GM23248 (cell line): ENCODE results near the gene OXA1L. TPM values are rescaled to one million over a fixed set of nuclear protein-coding genes. Genes with fewer than 3 reads are reported as not detected.

Source experiments
- DNase-seq: peaks from one replicate; pipeline ENCODE4 v3.0.0-alpha.2; 2015
- H2AFZ ChIP-seq: fragments of 200-600 bp; sonication (generic); 2 replicates; pipeline ENCODE4 v1.6.1; 2016; ENCODE audit warnings: antibody characterized with exemption
- H3F3A ChIP-seq: fragments of 200-600 bp; sonication (generic); 2 replicates; pipeline ENCODE4 v1.6.1; 2016; ENCODE audit warnings: mild to moderate bottlenecking, antibody characterized with exemption, mixed run types; ENCODE audit not compliant: insufficient read depth
- H3K27ac ChIP-seq: fragments of 200-600 bp; sonication (generic); 2 replicates; pipeline ENCODE4 v1.5.1; 2016; ENCODE audit warnings: mild to moderate bottlenecking
- H3K27me3 ChIP-seq: fragments of 200-600 bp; sonication (generic); replicated peaks from 2 replicates; pipeline ENCODE4 v1.6.1; 2016; ENCODE audit warnings: mild to moderate bottlenecking; ENCODE audit not compliant: insufficient read depth
- H3K36me3 ChIP-seq: fragments of 200-600 bp; sonication (generic); 2 replicates; pipeline ENCODE4 v1.6.1; 2016; ENCODE audit warnings: low read depth, mild to moderate bottlenecking
- H3K4me1 ChIP-seq: fragments of 200-600 bp; sonication (generic); 2 replicates; pipeline ENCODE4 v1.6.1; 2016; ENCODE audit warnings: mild to moderate bottlenecking; ENCODE audit not compliant: insufficient read depth
- H3K4me2 ChIP-seq: fragments of 200-600 bp; sonication (generic); one replicate; pipeline ENCODE4 v1.6.1; 2016; ENCODE audit warnings: mild to moderate bottlenecking; ENCODE audit not compliant: unreplicated experiment
- H3K4me3 ChIP-seq: fragments of 200-600 bp; sonication (generic); 2 replicates; pipeline ENCODE4 v1.5.1; 2016; ENCODE audit warnings: mild to moderate bottlenecking
- H3K79me2 ChIP-seq: fragments of 200-600 bp; sonication (generic); 2 replicates; pipeline ENCODE4 v1.6.1; 2016; ENCODE audit warnings: mild to moderate bottlenecking; ENCODE audit not compliant: insufficient read depth
- H3K9ac ChIP-seq: fragments of 200-600 bp; sonication (generic); 2 replicates; pipeline ENCODE4 v1.6.1; 2016; ENCODE audit warnings: mild to moderate bottlenecking
- H3K9me2 ChIP-seq: fragments of 200-600 bp; sonication (generic); 2 replicates; pipeline ENCODE4 v1.6.1; 2016; ENCODE audit warnings: mixed run types, mild to moderate bottlenecking, moderate library complexity; ENCODE audit not compliant: insufficient read depth
- H3K9me3 ChIP-seq: fragments of 200-600 bp; sonication (generic); one replicate; pipeline ENCODE4 v1.6.1; 2017; ENCODE audit warnings: low read depth
- H4K20me1 ChIP-seq: fragments of 200-600 bp; sonication (generic); 2 replicates; pipeline ENCODE4 v1.6.0; 2016; ENCODE audit not compliant: insufficient read depth
- EZH2 ChIP-seq: fragments of 200-600 bp; sonication (generic); IDR thresholded peaks from 2 replicates; pipeline ENCODE4 v1.6.1; 2018; ENCODE audit warnings: antibody characterized with exemption, mild to moderate bottlenecking; ENCODE audit not compliant: insufficient read depth, poor library complexity, severe bottlenecking
- EZH2phosphoT487 ChIP-seq: fragments of 200-600 bp; sonication (generic); IDR thresholded peaks from 2 replicates; pipeline ENCODE4 v1.6.1; 2018; ENCODE audit warnings: antibody characterized with exemption, moderate library complexity, mild to moderate bottlenecking, low read depth; ENCODE audit not compliant: insufficient read depth
- WGBS, 2 experiments: methylation state at CpG; one replicate each; pipeline ENCODE4 v1.1.6; 2015 to 2017; ENCODE audit warnings: low lambda C conversion rate in 2 of 2, low coverage in 1 of 2; ENCODE audit errors: missing lambda C conversion rate in 2 of 2; 5-methylcytosine and 5-hydroxymethylcytosine counted together
- in situ Hi-C: fragments of 300-500 bp; cut with MboI; formaldehyde crosslinking; loops from 2 replicates; pipeline ENCODE4 v1.15.0; 2020
- polyA plus RNA-seq: library from polyadenylated mRNA; unstranded; fragments of >200 nt; fragmentation: Nextera tagmentation; extraction: Ambion mirVana; gene quantifications from 2 replicates; pipeline ENCODE4 v1.2.1, GENCODE V29; 2016
- total RNA-seq: library from RNA; depleted of rRNA; stranded (reverse); fragments of >200 nt; shearing (Covaris generic); gene quantifications from 2 replicates; pipeline ENCODE4 v1.2.3, GENCODE V29; 2014

OXA1L gene
- total and polyA plus RNA-seq, 2 experiments from 2014 or later = 48.1 to 78.6 TPM

DNA sequence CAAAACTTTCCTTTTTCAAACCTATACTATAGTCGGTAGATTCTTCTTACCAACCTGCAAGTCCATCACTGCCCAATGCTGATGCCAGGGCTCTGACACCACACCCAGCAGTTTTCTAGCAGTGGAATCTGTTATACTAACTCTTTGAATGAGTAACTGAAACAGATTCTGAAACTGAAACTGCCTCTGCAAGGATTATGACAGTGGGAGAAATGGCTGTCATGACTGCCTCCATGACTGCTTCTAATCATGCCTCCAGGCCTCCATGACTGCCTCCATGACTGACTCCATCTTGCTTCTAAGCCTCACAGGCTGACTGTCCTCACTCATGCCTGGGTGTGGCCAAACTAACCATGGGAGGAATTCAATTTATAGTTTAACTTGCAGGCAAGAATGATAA lies 29.4 kb upstream of the OXA1L start:
- no peaks in the 10 kb centered on the region for H3K4me1 ChIP-seq
- WGBS, 2 experiments = 91 to 100% methylated on average over 1 of the region's 1 CpG
- H3K4me3 ChIP-seq = no peak overlapping the region
- H3K9me2 ChIP-seq = no peaks in the 10 kb centered on the region
- no peaks in the 10 kb centered on the region for H3K27me3 ChIP-seq
- H3K27ac ChIP-seq = no peak overlapping the region
- H3K4me2 ChIP-seq = no peak overlapping the region
- no peaks in the 10 kb centered on the region for H4K20me1 ChIP-seq
- no peak for DNase-seq
- in situ Hi-C loops = no loop called here
- no peaks in the 10 kb centered on the region for H3K9me3 ChIP-seq
- H2AFZ ChIP-seq = no peak overlapping the region
- H3F3A ChIP-seq = no peaks in the 10 kb centered on the region
- no peaks in the 10 kb centered on the region for H3K36me3 ChIP-seq
- no peak overlapping the region for H3K9ac ChIP-seq
- no peaks in the 10 kb centered on the region for H3K79me2 ChIP-seq
- TF ChIP-seq EZH2phosphoT487 (no peak), EZH2 (no peak)

- H3K36me3 ChIP-seq = no peaks in the 10 kb centered on the region
- H3K4me2 ChIP-seq = no peak overlapping the region
- H3K27ac ChIP-seq = no peak overlapping the region
- 73 to 74% methylated on average over 1 of the region's 1 CpG for WGBS, 2 experiments
- H3K27me3 ChIP-seq = no peaks in the 10 kb centered on the region
- no peaks in the 10 kb centered on the region for H3K9me3 ChIP-seq
- no peak overlapping the region for H2AFZ ChIP-seq
- no peaks in the 10 kb centered on the region for H3K4me1 ChIP-seq
- H3K9ac ChIP-seq = no peak overlapping the region
- no peaks in the 10 kb centered on the region for H3K79me2 ChIP-seq
- H3K4me3 ChIP-seq = no peak overlapping the region
- no peaks in the 10 kb centered on the region for H4K20me1 ChIP-seq
- TF ChIP-seq EZH2 = no peak
- TF ChIP-seq EZH2phosphoT487 = no peak
- DNase-seq = no peak
- H3K9me2 ChIP-seq = no peaks in the 10 kb centered on the region
- no peaks in the 10 kb centered on the region for H3F3A ChIP-seq
- in situ Hi-C loops = no loop called here
Measured at GRCh38 chr14:22739423-22739822, 27.1 kb upstream of the OXA1L start.

GRCh38 chr14:22740020-22740419 lies 26.5 kb upstream of the OXA1L start:
- Histone ChIP-seq H3K9me3 (no peaks in the 10 kb centered on the region), H3K4me2 (no peak overlapping the region), H3K27ac (no peak overlapping the region), H3K9ac (no peak overlapping the region), H3K27me3 (no peaks in the 10 kb centered on the region), H3K36me3 (no peaks in the 10 kb centered on the region), H3K4me3 (no peak overlapping the region), H3K4me1 (no peaks in the 10 kb centered on the region), H3K9me2 (no peaks in the 10 kb centered on the region), H3K79me2 (no peaks in the 10 kb centered on the region), H3F3A (no peaks in the 10 kb centered on the region), H4K20me1 (no peaks in the 10 kb centered on the region), H2AFZ (no peak overlapping the region)
- WGBS, 2 experiments = 54 to 55% methylated on average over 3 of the region's 3 CpGs
- no peak for DNase-seq
- in situ Hi-C loops = no loop called here
- TF ChIP-seq EZH2 (no peak), EZH2phosphoT487 (no peak)

DNA sequence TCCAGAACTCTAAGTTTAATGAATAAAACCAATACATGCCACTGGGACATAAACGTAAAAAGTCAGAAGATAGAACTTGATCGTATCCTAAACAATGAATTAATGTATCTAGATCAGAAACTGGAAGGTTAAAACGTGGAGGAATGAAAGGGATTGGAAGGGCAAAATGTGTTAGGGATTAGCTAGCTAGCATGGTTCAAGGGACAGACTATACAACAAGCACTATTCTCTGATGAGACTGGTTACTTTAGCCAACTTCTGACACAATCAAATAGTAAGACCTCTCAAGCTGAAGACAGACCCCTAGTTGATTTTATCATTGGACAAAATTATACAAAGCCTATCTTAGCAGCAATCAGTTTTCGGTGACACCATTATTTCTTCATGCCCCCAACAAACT lies 18.7 kb upstream of the OXA1L start:
- no peak for TF ChIP-seq EZH2
- no peak for TF ChIP-seq EZH2phosphoT487
- no peak overlapping the region for H3K4me3 ChIP-seq
- no peaks in the 10 kb centered on the region for H3K4me1 ChIP-seq
- in situ Hi-C loops = no loop called here
- no peaks in the 10 kb centered on the region for H3K9me3 ChIP-seq
- H3K9me2 ChIP-seq = no peaks in the 10 kb centered on the region
- no peak for DNase-seq
- H3K27ac ChIP-seq = no peak overlapping the region
- H3K27me3 ChIP-seq = peaks cover 13% of the 10 kb centered on the region
- H2AFZ ChIP-seq = no peak overlapping the region
- H3K36me3 ChIP-seq = no peaks in the 10 kb centered on the region
- no peaks in the 10 kb centered on the region for H4K20me1 ChIP-seq
- H3K79me2 ChIP-seq = no peaks in the 10 kb centered on the region
- 42 to 47% methylated on average over 4 of the region's 4 CpGs for WGBS, 2 experiments
- no peak overlapping the region for H3K4me2 ChIP-seq
- H3K9ac ChIP-seq = no peak overlapping the region
- H3F3A ChIP-seq = no peaks in the 10 kb centered on the region

DNA sequence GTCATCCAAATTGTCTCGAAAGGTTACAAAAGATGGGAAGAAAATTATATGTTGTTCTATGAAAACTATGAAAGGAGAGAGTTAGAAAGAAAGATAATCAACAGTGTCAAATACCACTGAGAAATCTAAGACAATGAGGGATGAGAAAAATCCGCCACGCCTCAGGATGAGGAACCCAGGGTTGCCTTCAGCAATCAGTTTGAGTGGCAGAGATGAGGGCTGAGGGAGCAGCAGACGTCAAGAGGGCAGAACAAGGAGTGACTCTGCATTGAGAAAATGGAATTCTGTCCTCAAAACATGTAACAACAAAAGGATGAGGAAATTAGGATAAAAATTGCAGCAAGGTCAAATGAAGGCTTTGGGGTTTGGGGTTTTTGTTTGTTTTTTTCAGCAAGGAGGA lies 18.3 kb upstream of the OXA1L start:
- Histone ChIP-seq H3K79me2 (no peaks in the 10 kb centered on the region), H3K9me2 (no peaks in the 10 kb centered on the region), H3K4me3 (no peak overlapping the region), H3K27me3 (peaks cover 13% of the 10 kb centered on the region), H3K4me1 (no peaks in the 10 kb centered on the region), H2AFZ (no peak overlapping the region), H3F3A (no peaks in the 10 kb centered on the region), H3K4me2 (no peak overlapping the region), H3K36me3 (no peaks in the 10 kb centered on the region), H3K9ac (no peak overlapping the region), H3K9me3 (no peaks in the 10 kb centered on the region), H4K20me1 (no peaks in the 10 kb centered on the region), H3K27ac (no peak overlapping the region)
- DNase-seq = no peak
- in situ Hi-C loops = no loop called here
- WGBS, 2 experiments = 68 to 82% methylated on average over 4 of the region's 4 CpGs
- TF ChIP-seq EZH2phosphoT487 (no peak), EZH2 (no peak)
